OCI-LY1 (cell line): Measurements from ENCODE around the gene MAST4.

ENCODE experiments used
- EZH2 ChIP-seq: fragments of 200-600 bp; sonication (generic), shearing (Covaris generic); IDR thresholded peaks from 2 replicates; pipeline ENCODE4 v1.8.0; 2017; ENCODE audit warnings: borderline replicate concordance, mixed run types, mild to moderate bottlenecking, antibody characterized with exemption, low read length, moderate library complexity, mixed read lengths
- TF ChIP-seq, protein P1 (sequence below): fragments of 200-600 bp; sonication (generic), shearing (Covaris generic); IDR thresholded peaks from 2 replicates; pipeline ENCODE4 v1.5.1; 2017; ENCODE audit warnings: mild to moderate bottlenecking, antibody characterized with exemption, low read length, moderate library complexity, mixed read lengths

DNA sequence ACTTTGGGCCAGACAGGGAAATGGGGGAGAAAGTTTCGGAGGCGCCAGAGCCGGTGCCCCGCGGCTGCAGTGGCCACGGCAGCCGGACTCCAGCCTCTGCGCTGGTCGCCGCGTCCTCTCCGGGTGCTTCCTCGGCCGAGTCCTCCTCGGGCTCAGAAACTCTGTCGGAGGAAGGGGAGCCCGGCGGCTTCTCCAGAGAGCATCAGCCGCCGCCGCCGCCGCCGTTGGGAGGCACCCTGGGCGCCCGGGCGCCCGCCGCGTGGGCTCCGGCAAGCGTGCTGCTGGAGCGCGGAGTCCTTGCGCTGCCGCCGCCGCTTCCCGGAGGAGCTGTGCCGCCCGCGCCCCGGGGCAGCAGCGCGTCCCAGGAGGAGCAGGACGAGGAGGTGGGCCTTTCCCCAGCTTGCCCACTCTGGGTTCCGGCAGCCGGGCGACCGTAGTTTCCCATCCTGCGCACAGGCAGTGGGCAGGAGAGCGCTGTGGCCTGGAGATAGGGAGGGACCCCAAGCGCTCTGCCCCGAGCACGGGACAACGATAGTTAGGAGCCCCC, 516 bp downstream of the MAST4 start:
- no peak for TF ChIP-seq EZH2
- TF ChIP-seq, protein P1, sequence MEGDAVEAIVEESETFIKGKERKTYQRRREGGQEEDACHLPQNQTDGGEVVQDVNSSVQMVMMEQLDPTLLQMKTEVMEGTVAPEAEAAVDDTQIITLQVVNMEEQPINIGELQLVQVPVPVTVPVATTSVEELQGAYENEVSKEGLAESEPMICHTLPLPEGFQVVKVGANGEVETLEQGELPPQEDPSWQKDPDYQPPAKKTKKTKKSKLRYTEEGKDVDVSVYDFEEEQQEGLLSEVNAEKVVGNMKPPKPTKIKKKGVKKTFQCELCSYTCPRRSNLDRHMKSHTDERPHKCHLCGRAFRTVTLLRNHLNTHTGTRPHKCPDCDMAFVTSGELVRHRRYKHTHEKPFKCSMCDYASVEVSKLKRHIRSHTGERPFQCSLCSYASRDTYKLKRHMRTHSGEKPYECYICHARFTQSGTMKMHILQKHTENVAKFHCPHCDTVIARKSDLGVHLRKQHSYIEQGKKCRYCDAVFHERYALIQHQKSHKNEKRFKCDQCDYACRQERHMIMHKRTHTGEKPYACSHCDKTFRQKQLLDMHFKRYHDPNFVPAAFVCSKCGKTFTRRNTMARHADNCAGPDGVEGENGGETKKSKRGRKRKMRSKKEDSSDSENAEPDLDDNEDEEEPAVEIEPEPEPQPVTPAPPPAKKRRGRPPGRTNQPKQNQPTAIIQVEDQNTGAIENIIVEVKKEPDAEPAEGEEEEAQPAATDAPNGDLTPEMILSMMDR = no peak
